Tibial artery (tissue), 4 donors: ENCODE measurements around the gene PIP5K1B.
A peak's percentile ranks its signal among the peaks of the same experiment; 100 is the strongest.

Experiments
- DNase-seq, 2 donors: peaks; one replicate each; pipeline ENCODE4 v3.0.0-alpha.2; 2019
- H3K27ac ChIP-seq, 2 donors: fragments of 200-600 bp; sonication (generic) in 1 of 2; 1 replicate in 1 of 2; 2 replicates in 1 of 2; pipeline ENCODE4 v1.5.1; 2018 to 2019; ENCODE audit warnings: mild to moderate bottlenecking in 1 of 2
- H3K27me3 ChIP-seq, 2 donors: fragments of 200-600 bp; sonication (generic) in 1 of 2; one replicate each; pipeline versions ENCODE4 v1.5.1 to v1.6.0; 2016 to 2019
- H3K36me3 ChIP-seq, 3 donors: fragments of 200-600 bp; sonication (generic) in 2 of 3; one replicate each; pipeline ENCODE4 v1.5.1; 2016 to 2019; ENCODE audit warnings: mild to moderate bottlenecking in 2 of 3
- H3K4me1 ChIP-seq, 4 donors: fragments of 200-600 bp; sonication (generic) in 2 of 4; 1 replicate in 3 of 4; 2 replicates in 1 of 4; pipeline ENCODE4 v1.5.1; 2016 to 2019
- H3K4me3 ChIP-seq, 2 donors: fragments of 200-600 bp; sonication (generic) in 1 of 2; 1 replicate in 1 of 2; 2 replicates in 1 of 2; pipeline ENCODE4 v1.5.1; 2018 to 2019; ENCODE audit warnings: mild to moderate bottlenecking in 2 of 2
- H3K9me3 ChIP-seq, 3 donors: fragments of 200-600 bp; sonication (generic) in 1 of 3; one replicate each; pipeline ENCODE4 v1.5.1; 2016 to 2019
- CTCF ChIP-seq, 2 experiments: fragments of 200-600 bp in 1 of 2; fragments of 450-650 bp in 1 of 2; IDR thresholded peaks; one replicate each; pipeline ENCODE4 v1.5.1; 2017 to 2019; ENCODE audit warnings: antibody characterized with exemption in 2 of 2, mild to moderate bottlenecking in 1 of 2, moderate library complexity in 1 of 2
- intact Hi-C: fragments of 100-400 bp; cut with DNase I; formaldehyde crosslinking; loops from one replicate; pipeline ENCODE4 v1.15.0; 2023; ENCODE audit warnings: low total_unique reads

The PIP5K1B gene

GRCh38 chr9:69040646-69041045 is 335.6 kb downstream of the PIP5K1B start:
- no peak for DNase-seq
- no peak overlapping the region for H3K27ac ChIP-seq
- H3K4me3 ChIP-seq = no peak overlapping the region
- H3K27me3 ChIP-seq = no peaks in the 10 kb centered on the region
- intact Hi-C loops = no loop called here
- H3K36me3 ChIP-seq = no peaks in the 10 kb centered on the region
- H3K9me3 ChIP-seq = no peaks in the 10 kb centered on the region
- H3K4me1 ChIP-seq = peaks cover 0 to 7% (median 3%) of the 10 kb centered on the region in 4 donors
- TF ChIP-seq CTCF (IDR thresholded peaks at IDR 0.05) = no peak

GRCh38 chr9:69044240-69045219 is 339.5 kb downstream of the PIP5K1B start:
- DNase-seq = peak in 1 of 2 donors; percentile 29
- Histone ChIP-seq H3K27ac (no peak overlapping the region), H3K4me1 (peaks cover 0 to 16% (median 8%) of the 10 kb centered on the region in 4 donors), H3K9me3 (no peaks in the 10 kb centered on the region), H3K27me3 (no peaks in the 10 kb centered on the region), H3K4me3 (no peak overlapping the region), H3K36me3 (peaks cover 0 to 18% (median 9%) of the 10 kb centered on the region in 3 donors)
- no peak for TF ChIP-seq CTCF (IDR thresholded peaks at IDR 0.05)
- intact Hi-C loops = no loop called here

DNA sequence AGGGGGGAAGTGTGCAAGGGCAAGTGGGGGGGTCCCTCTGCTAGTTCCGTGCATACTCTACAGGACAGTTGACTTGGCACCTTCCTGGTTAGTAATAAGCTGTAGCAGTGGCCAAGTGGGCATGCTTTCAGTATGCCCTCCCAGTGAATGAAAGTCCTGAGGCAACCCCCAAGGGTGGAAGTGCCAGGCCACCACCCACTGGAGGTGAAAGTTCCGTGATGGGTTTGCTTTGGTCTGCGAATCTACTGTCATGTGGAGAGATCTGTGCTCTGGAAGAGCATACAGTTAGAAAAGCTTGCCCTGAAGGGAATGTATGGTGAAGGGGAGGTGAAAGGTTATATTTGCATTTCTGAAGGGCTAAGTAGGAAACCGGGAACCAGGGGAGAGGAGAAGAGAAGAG is 340.8 kb downstream of the PIP5K1B start:
- peaks cover 0 to 16% (median 8%) of the 10 kb centered on the region in 4 donors for H3K4me1 ChIP-seq
- DNase-seq = no peak
- no peaks in the 10 kb centered on the region for H3K27me3 ChIP-seq
- H3K9me3 ChIP-seq = no peaks in the 10 kb centered on the region
- H3K4me3 ChIP-seq = no peak overlapping the region
- peaks cover 0 to 18% (median 9%) of the 10 kb centered on the region in 3 donors for H3K36me3 ChIP-seq
- intact Hi-C loops = no loop called here
- no peak for TF ChIP-seq CTCF (IDR thresholded peaks at IDR 0.05)
- no peak overlapping the region for H3K27ac ChIP-seq

- H3K4me1 ChIP-seq = peaks cover 0 to 16% (median 8%) of the 10 kb centered on the region in 4 donors
- intact Hi-C loops = no loop called here
- peaks cover 0 to 18% (median 9%) of the 10 kb centered on the region in 3 donors for H3K36me3 ChIP-seq
- DNase-seq = no peak
- H3K4me3 ChIP-seq = no peak overlapping the region
- no peak for TF ChIP-seq CTCF (IDR thresholded peaks at IDR 0.05)
- no peaks in the 10 kb centered on the region for H3K27me3 ChIP-seq
- no peaks in the 10 kb centered on the region for H3K9me3 ChIP-seq
- peak overlapping the region; percentile 3 to 46 for H3K27ac ChIP-seq
Observed at GRCh38 chr9:69046723-69047122, 341.7 kb downstream of the PIP5K1B start.

- intact Hi-C loops = no loop called here
- H3K27me3 ChIP-seq = no peaks in the 10 kb centered on the region
- H3K36me3 ChIP-seq = peaks cover 0 to 18% (median 9%) of the 10 kb centered on the region in 3 donors
- H3K9me3 ChIP-seq = no peaks in the 10 kb centered on the region
- no peak for TF ChIP-seq CTCF (IDR thresholded peaks at IDR 0.05)
- peak in 1 of 2 donors; percentile 63 for DNase-seq
- H3K4me3 ChIP-seq = no peak overlapping the region
- peak overlapping the region; percentile 3 to 46 for H3K27ac ChIP-seq
- peaks cover 0 to 16% (median 8%) of the 10 kb centered on the region in 4 donors for H3K4me1 ChIP-seq
Observed at GRCh38 chr9:69047371-69047770, 342.3 kb downstream of the PIP5K1B start.
